ENCODE measurements around the gene LRRC17.
"Not testable (repeated sequence)": the region's sequence is repeated elsewhere in the genome, so short reads cannot be mapped to it uniquely, and the experiment has no call there.

DNA sequence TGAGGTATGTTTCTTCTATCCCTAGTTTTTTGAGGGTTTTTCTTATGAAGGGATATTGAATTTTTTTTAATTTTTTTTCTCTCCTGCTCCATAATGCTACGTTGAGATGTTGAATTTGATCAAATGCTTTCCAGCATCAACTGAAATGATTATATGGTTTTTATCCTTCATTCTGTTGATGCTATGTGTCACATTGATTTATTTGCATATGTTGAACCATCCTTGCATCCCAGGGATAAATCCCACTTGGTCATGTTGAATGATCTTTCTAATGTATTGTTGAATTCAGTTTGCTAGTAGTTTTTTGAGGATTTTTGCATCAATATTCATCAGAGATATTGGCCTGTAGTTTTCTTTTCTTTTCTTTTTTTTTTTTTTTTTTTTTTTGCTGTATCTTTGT, 9.2 kb upstream of the LRRC17 start:
- not testable (repeated sequence) for TF ChIP-seq POLR2A (IDR thresholded peaks at IDR 0.05)
- TF ChIP-seq, protein P1, sequence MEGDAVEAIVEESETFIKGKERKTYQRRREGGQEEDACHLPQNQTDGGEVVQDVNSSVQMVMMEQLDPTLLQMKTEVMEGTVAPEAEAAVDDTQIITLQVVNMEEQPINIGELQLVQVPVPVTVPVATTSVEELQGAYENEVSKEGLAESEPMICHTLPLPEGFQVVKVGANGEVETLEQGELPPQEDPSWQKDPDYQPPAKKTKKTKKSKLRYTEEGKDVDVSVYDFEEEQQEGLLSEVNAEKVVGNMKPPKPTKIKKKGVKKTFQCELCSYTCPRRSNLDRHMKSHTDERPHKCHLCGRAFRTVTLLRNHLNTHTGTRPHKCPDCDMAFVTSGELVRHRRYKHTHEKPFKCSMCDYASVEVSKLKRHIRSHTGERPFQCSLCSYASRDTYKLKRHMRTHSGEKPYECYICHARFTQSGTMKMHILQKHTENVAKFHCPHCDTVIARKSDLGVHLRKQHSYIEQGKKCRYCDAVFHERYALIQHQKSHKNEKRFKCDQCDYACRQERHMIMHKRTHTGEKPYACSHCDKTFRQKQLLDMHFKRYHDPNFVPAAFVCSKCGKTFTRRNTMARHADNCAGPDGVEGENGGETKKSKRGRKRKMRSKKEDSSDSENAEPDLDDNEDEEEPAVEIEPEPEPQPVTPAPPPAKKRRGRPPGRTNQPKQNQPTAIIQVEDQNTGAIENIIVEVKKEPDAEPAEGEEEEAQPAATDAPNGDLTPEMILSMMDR (IDR thresholded peaks at IDR 0.05) = not testable (repeated sequence)

All from adrenal gland (tissue), 5 donors.